GM18526 (cell line): ENCODE data around the gene PIPOX.

ENCODE experiments used
- POLR2A ChIP-seq: IDR thresholded peaks from 3 replicates; pipeline ENCODE4 v1.6.1; 2011; ENCODE audit not compliant: insufficient read length; ENCODE audit errors: extremely low read depth

The PIPOX gene, protein sequence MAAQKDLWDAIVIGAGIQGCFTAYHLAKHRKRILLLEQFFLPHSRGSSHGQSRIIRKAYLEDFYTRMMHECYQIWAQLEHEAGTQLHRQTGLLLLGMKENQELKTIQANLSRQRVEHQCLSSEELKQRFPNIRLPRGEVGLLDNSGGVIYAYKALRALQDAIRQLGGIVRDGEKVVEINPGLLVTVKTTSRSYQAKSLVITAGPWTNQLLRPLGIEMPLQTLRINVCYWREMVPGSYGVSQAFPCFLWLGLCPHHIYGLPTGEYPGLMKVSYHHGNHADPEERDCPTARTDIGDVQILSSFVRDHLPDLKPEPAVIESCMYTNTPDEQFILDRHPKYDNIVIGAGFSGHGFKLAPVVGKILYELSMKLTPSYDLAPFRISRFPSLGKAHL

DNA sequence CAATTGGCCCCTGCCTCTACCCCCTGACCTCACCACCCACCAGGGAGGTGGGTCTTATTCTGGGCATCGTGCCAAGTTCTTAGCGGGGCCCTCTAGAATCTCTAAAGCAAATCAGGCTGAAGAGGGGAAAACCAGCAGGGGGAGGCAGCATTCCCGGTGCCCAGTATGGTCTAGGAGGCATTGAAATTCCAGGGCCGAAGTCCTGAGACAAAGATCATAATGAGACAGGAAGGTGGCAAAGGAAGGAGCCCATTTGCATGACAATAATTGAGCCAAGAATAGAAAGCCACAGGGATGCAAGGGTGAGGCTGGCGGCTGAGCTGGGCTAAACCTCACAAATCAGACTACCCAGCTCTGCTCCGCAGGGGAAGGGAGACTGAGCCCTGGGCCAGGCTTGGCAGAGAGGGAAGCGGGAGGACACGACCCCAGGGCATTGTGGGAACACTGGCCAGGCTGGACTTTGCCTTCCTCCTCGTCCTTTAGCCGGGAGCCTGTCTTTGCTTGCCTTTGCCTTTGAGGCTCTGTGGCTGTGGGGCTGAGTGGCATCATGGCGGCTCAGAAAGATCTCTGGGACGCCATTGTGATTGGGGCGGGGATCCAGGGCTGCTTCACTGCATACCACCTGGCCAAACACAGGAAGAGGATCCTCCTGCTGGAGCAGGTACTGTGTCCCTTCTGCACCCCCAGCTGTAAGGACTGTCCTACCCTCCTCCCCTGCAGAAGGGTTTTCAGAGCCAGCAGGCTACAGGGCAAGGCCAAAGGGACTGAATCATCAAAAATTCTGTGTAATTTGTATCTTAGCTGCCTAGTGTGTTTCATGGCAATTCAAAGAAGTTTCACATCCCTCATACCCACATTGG, at the start of gene PIPOX:
PIPOX (plus strand) TSS at position 463 of the 860 bp plus-strand sequence; CDS start at position 548, 85 bp downstream.
- TF ChIP-seq POLR2A, result no peak

DNA sequence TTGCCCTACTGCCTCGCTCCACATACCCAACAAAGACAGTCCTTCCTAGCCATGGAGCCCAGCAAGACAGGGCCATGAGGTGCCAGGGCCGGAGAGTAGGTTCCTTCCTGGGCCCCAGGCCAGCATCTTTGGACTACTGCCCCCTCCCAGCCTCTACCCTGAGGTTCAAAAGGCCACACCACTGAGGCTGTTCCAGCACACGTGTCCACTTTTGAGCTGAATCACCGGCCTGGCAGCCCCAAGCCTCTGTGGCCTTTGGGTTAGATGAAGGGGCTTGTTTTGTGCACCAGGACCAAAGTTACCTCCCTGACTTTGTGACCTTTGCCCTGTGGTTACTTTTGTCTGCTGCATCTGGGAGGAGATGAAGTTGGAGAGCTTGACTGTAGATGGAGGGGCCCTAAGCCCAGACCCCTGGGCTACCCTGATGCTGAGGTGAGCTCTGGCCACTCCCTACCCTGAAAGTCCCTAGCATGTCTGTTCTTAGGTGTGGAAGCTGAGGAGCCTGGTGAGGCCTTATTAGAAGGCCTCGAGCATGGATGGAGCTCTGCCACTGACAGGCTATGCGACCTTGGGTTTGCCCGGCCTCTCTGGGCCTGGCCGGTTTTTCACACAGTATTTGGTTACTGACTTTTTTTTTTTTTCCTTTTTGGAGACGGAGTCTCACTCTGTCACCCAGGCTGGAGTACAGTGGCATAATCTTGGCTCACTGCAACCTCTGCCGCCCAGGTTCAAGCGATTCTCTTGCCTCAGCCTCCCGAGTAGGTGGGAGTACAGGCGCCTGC, 49.1 kb upstream of the PIPOX start:
- TF ChIP-seq POLR2A, result no peak

DNA sequence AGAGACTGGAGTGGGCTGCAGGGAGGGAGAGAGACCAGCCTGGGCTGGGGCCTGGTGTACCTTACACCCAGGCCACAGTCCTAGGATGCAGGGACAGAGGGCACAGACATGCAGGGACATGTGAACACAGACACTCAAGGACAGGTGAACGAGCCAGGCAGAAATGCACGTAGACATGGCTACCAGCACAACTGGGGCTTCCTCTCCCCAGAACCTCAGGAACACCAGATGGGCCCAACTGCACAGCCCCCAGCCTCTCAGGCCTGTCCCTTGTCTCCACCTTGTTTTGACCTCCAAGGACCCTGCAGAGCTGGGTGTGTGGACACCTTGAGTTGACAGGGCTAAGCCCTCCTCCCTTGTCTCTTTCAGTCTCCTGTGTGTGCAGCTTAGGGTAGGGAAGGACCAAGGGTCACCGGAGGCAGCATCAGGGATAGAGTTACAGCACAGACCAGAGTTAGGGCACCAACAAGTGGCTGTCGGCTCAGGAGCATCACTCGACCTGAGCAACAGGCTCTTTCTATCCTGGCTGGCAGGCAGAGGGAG, 46.3 kb upstream of the PIPOX start:
- TF ChIP-seq POLR2A, result no peak

DNA sequence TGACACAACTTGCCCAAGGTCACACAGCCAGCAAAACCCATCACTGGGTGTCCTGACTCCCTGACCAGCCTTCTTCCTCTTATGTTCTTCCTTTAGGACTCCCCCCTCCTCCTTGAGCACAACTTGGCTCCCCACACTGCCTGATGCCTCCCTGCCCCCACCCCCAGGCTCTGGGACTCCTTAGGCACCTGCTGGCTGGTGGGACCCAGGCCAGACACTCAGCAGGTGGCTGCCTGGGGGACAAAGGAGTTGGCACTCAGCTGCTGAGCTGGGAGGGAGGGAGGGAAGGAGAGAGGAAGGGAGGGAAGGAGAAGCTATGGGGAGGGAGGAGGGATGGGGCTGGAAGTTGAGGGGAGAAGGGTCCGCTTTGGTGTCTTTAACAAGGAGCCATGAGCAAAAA, 45.1 kb upstream of the PIPOX start:
- no peak for TF ChIP-seq POLR2A

DNA sequence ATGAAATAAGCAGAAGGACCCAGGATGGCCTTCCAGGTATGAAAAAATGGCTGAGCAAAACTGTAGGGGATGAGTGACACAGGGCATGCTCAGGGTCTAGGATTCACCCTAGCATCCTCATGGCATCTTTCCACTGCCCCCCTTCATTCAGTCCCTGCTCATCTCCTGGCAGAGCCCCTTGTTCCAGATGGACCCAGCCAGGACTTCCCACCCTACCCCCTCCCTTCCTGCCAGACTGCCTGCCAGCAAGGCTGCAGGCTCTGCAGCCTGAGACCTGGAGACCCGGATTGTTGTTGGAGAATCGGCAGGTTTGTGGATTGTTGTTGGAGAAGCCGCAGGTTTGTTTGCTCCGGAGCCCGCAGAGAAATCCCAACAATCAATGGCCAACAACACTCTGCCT, 43.7 kb upstream of the PIPOX start:
- no peak for TF ChIP-seq POLR2A

DNA sequence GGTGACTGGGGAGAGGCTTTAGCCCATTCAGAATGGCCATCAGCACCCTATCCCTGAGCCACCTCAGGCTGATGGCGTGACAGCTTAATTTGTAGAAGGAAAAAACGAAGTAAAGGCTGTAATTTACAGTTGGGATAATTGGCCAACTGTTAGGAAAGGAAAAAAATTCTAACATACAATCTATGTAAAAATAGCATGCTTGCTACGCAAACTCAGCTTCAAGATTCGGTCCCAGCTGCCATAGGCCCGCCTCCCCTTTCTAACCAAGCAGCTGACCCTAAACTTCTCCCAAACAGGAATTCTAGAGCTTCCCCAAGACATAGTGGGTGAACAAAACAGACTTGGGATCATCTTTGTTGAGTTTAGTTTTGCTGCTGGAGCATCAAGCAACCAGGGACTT, 42.0 kb upstream of the PIPOX start:
- TF ChIP-seq POLR2A, result no peak

DNA sequence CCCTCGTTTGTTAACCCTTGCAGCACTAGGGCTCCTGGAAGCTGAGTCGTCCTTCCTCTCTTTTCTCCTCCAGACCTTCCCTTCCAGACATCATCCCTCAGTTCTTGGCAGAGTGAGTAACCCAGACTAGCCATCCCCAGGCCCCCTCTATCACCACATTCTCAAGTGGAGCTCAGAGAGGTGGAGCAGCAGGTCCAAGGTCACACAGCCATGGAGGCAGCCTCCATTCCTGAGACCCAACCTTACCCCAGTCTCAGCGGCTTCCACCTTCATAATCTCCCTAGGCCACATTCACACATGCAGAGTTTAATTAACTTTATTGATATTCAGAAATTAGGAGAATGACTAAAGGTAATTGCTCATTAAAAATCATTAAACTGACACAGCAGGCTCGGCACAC, 40.1 kb upstream of the PIPOX start:
- TF ChIP-seq POLR2A, result no peak

DNA sequence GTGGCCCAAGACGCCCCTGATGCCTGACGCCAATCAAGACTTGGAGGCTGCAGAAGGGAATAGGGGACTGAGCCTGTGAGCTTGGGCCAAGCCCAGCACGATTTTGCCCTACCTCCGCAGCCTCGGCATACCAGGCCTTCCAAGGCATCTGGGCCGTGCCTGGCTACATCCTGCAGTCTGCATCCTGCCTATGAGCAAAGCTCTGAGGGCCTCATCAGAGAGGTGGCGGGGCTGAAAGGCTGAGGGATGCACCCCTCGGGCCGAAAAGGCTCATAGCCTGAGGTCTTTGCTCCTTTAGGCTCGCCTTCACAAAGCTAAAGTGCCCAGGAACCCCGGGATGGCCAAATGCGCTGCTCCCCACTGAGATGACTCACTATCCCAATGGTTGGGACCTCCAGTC, 39.7 kb upstream of the PIPOX start:
- no peak for TF ChIP-seq POLR2A

DNA sequence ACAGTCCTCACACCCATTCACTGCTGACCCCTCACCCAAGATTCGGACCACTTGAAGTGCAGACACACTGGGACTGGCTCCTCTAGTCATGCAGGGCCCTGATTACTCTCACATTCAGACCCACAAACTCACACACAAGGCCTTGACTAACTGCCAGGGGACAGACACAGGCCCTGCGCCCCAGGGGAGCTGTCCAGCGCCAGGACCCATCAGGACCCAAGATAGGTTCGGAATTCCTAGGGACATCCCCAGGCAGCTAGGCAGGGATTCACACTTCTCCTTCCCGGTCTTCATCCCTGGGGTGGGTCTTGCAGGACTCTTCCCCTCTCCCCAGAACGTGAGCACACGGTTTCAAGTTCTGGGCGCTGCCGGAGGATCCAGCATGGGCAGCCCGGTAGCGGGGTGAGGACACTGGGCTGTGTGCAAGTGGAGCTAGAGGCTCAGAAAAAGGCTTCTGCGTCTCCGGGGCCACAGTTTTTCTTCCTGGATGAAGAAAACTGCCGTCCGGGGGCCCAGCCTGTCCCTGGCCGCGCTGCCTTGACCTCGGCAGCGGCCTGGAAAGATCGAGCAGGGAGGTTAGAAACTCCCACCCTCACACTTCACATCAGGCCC, 38.8 kb upstream of the PIPOX start:
- no peak for TF ChIP-seq POLR2A

DNA sequence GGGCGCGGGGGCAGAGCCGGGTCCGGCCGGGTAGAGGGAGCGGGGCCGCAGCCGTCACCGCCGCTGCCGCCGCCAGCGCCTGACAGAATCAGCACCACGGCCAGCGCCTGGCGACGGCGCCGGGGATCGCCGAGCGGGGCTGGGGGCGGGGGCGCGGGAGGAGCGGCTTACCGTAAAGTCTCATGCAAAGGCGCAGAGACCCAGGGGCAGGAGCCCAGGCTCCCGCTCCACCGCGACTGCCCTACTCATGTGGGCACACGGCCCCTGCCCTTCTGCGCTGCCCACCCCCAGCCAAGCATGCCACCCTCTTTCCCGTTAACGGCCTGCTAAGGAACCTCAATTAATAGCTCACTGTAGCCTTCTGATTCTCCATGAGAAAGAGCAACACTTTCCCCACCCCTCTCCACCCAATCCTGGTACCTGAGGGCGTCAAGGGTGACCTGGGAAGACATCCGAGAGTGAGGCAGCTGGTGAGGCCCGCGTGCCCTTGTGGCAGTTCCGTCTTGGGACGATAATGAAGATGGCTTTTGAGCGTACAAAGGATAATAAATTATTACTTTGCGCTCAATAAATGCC, 36.9 kb upstream of the PIPOX start, which contains the start of gene SEZ6:
SEZ6 (minus strand) TSS at position 98 of the 576 bp plus-strand sequence. CDS start 164 bp downstream, outside the sequence.
- no peak for TF ChIP-seq POLR2A

DNA sequence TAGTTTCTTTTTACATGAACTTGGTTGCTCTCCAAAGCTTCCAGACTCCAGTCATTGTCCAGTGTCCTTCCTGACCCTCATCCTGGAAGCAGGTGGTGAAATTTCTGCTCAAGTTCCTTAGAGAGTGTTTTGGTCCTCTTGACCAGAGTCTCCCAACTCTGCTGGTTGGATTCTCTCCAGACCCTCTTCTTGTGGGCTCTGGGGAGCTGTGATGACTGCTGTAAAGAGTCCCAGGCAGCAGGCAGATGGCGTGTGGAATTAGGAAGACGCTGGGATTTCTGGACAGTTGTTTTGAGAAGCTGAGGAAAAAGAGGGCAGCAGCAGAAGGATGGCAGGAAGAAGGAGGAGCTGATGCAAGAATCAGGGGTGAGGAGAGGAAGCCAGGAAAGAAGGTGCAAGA, 35.5 kb upstream of the PIPOX start:
- TF ChIP-seq POLR2A, result no peak

DNA sequence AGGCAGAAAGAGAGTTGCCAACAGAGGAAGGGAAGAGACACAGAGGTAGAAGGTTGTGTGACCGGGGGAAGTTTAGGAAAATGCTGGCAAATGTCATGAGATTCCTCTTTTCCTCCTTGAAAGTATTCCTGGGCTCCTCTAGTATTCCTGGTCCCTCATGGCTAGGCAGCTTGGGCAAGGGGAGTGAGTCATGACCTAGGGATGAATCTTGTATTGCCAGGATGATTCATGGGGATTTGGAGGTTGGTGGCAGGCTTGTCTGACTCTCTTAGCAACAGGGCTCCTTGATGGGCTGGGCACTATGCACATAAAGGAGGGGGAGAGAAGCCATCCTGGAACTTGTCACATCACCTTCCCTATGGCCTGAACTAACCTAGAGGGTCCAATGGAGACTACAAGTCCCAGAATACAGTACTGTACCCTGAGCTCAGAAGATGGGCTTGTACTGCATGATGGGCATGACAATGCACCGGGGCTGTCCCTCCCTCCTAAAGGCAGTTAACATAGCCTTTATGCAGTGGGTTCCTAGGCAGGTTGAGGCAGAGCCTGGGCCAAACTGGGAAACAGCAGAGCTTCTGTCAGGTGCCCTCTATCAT, 35.0 kb upstream of the PIPOX start:
- TF ChIP-seq POLR2A, result no peak

DNA sequence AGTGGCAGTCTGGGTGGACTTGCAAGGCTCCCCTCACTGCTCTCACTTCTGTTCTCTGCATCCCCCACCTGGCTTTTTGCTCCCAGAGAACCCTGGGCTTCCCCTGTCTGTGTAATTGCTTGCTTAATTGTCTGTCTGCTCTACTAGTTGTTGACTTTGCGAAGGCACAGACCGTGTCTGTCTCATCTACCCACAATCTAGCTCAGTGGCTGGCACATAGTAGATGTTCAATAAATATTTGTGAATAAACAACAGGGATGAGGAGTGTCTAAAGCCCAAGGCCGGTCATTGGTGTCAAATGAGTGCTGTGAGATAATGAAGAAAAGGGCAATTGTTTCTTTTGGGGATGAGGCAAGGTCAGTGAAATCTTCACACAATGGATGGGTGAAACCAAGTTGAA, 34.4 kb upstream of the PIPOX start:
- no peak for TF ChIP-seq POLR2A

DNA sequence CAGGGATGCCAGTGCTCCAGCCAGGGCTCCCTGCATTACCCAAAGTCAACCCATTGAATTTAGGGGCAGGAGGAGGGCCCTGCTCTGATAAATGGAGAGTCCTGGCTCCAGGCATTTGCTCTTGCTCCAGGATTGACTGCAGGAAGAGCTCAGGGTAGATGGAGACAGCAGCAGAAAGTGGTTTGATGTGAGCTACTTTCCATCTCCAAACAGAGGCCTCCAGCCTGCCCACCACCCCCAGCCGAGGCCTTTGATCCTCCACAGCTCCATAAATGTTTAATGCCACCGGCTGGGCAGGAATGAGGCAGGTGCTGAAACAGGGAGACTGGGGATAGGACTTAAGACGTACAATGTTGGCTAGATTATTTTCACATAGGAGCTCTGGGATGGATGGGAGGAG, 32.8 kb upstream of the PIPOX start:
- TF ChIP-seq POLR2A, result no peak

DNA sequence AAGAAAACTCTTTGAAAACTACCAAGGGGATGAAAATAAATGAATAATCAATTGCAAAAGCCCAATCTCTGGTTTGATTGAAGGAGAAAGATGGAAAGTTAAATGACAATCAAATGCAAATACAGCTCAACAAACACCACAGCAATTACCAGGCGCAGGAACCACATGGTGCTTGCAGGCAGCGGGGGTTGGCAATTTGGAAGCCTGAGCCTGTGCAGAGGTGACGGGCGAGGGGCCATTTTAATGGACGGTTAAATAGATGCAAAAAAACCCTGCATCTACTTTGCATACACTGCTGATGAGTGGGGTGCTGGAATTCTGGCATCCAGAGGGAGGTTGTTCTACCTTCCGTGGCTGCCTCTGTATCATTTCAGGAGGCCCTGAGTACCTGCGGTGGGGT, 32.4 kb upstream of the PIPOX start:
- TF ChIP-seq POLR2A, result no peak

DNA sequence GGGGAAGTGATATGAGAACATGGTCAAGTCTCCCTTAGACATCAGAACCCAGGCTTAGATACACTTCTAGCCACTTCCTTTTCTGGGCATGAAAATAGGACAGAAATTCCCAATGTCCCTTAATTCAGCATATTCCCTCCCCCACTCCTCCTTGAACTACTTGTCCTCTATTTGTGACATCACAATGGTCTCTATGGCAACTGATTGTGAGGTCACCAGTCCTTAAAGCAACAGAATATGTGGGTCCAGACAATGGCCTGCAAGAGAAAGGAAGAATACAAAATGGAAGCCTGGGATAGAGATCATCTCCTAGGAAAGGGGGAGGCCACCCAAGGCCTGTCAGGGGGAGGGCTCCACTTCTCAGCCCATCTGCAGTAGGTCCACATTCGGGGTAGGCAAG, 30.4 kb upstream of the PIPOX start:
- no peak for TF ChIP-seq POLR2A
